T-helper 1 cell (primary cell): ENCODE results near the gene ZNF354C.

Experiments used
- DNase-seq, 5 donors: peaks; one replicate each; pipeline ENCODE4 v3.0.0-alpha.2; 2012 to 2020

ZNF354C gene

DNA sequence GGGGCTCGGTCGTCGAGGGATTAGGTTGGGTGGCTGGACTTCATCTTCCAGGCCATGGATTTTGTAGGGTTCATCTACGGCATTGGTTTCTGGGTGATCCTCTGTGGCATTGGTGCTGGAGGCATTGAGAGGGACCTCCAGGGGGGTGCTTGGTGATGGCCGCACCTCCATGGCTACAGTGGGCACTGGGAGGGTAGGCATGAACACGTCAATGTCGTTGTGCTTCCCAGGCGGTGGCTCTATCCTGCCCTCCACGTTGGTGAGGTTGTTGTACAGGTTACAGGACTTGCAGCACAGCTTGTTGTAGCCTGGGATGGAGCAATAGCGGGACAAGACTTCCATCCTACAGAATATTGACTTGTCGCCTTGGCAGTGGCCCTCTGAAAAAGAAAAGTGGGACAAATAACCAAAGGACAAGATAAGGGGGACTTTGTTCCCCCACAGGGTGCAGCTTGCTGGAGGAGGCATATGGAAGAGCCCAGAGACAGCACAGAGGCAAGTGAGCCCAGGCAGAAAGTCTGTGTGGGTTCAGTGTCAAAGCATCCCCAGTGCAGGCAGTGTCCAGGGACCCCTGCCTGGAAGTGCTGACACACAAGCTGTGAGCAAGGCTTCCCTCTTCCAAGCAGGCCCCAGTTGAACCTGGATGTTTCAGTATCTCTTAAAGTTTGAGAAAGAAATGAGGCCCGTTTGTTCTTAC is 53.9 kb downstream of the ZNF354C start:
- no peak for DNase-seq

DNA sequence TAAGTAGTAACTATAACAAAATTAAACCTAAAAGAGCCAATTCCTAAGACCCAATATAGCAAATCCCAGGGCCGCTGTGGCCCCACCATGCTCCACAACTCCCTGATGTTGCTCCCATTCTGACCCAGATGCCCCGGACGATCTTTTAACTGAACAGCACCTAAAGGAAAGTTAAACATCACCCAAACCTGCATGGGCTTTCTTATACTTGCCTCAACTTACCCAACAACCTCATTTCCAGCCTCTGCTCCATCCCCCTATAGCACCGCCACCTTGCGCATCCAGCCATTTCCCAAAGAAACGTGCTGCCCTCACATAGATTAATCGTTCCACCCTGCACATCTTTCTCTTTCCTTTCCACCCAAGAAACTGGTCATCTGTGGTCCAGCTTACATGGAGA is 54.6 kb downstream of the ZNF354C start:
- no peak for DNase-seq

- DNase-seq, result no peak
Observed at GRCh38 chr5:179115307-179115706, 55.1 kb downstream of the ZNF354C start.

DNA sequence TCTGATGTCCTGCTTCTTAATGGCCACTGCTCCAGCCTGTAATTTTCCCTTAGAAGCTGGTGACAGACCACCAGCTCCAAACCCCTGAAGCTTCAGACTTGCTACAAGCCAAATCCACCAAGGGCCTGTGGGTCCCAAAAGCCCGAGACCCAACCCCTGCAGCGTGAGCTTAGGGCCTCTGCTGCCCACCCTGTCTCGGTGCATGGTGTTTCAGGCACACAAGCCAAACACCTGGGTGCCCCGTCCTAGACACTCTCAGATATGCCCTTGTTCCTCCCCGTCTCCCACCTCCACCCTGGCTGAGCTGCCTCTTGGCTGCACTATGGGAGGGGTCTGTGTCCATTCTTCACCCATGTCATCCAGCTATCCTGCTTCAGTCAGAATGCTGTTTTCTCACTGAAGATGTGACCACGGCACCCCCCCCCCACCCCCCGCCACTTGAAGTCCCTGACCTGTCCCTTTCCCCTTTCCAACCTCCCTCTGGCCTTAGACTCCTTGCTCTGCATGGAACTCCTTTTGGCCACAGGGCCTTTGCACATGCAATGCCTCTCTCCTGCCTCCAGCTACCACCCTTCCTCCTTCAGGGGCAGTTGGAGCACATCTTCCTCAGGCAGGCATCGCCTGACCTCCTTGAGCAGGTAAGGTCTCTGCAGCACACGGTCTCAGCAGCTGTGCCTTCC is 55.8 kb downstream of the ZNF354C start:
- no peak for DNase-seq

GRCh38 chr5:179118338-179118737 is 58.2 kb downstream of the ZNF354C start:
- DNase-seq, result no peak

DNA sequence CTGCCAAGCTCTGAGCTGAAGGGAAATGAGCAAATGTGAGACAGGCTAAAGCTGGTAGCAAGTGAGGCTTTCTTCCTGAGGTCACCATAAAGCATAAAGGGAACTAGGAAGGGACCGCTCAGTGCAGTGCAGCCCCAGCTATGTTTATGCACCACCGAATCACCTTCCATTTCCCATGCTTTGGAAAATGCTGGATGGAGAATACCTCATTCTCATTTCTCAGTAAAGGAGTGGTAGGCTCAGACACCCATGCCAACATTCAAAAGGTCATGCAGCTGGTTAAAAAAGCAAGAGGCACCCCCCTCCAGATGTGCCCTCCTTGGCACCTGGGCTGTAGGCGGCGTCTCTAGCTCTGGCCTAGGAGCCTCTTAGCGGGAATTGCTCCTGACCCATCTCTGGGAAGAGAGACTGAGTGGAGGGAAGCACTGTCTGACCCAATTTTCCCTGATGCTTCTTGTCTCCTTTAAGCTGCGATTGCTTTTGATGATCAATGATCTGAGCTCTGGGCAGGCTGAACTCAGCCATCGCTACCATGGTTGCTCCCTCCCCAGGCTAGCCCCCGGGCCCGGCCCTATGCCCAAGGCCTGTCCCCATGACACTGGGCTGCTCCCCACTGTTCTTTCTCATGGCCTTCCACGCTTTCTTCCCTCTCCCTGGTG is 58.7 kb downstream of the ZNF354C start:
- DNase-seq, result no peak

- no peak for DNase-seq
Observed at GRCh38 chr5:179119415-179120170, 59.4 kb downstream of the ZNF354C start.

- no peak for DNase-seq
Observed at GRCh38 chr5:179120421-179120861, 60.3 kb downstream of the ZNF354C start.

GRCh38 chr5:179120951-179121666 is 60.9 kb downstream of the ZNF354C start:
- no peak for DNase-seq

- no peak for DNase-seq
Observed at GRCh38 chr5:179121667-179122111, 61.5 kb downstream of the ZNF354C start.

DNA sequence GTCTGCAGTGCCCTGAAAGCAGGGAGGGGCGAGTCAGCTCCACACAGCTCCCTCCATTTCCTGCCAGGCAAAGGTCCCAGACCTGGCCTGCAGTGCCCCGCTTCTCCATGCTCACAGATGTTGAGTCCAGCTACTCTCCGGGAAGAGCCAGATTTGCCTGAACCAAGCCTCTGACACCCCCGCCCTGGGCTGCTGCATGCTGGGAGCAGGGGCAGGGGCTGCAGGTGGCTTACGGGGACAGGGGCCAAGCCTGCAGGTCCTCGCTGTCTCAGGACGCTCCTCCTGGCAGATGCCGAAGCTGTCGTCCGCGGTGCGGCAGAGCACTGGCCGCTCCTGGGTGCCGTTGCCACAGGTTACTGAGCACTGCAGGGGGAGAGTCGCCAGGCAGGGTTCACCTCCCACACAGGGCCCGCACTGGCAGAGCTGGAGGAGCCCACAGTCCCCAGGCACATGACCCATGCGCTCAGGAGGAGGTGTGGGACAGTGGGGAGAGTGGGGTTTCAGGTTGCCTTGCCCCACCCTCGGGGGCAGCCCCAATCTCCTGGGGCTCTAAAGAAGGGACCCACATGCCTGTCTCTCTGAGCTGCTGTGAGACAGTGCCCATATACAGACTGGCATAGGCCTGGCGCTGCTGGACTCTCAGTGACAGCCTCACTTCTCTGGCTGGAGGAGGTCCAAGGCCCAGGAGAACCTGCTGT is 62.4 kb downstream of the ZNF354C start:
- no peak for DNase-seq

- DNase-seq, result no peak
Observed at GRCh38 chr5:179123109-179123426, 62.9 kb downstream of the ZNF354C start.

DNA sequence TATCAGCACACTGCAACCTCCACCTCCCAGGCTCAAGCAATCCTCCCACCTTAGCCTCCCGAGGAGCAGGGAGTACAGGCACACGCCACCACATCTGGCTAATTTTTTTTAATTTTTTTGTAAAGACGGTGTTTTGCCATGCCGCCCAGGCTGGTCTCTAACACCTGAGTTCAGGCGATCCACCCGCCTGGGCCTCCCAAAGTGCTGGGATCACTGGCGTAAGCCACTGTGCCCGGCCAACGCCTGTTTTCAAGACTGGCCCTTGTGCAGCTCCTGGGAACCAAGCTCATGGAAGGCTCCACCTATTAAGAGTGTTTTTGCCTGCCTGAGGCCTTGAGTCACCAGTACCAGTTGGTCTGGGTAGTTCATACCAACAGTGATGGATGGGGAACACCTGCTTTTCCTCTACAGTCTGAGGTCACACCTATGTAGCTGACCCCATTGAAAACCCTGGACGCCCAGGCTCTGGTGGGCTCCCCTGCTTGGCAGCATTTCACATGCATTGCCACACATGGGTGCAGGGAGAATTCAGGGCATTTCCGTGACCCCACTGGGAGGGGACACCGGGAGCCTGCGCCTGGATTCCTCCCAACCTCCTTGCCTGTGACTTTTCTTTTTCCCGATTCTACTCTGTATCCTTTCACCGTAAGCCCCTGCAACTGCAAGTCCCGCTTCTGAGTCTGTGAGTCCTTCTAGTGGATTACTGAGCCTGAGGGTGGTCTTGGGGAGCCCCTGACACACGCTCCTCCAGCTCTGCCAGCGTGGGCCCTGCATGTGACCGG is 63.5 kb downstream of the ZNF354C start:
- no peak for DNase-seq

- DNase-seq, result no peak
Observed at GRCh38 chr5:179124273-179124852, 64.2 kb downstream of the ZNF354C start.

DNA sequence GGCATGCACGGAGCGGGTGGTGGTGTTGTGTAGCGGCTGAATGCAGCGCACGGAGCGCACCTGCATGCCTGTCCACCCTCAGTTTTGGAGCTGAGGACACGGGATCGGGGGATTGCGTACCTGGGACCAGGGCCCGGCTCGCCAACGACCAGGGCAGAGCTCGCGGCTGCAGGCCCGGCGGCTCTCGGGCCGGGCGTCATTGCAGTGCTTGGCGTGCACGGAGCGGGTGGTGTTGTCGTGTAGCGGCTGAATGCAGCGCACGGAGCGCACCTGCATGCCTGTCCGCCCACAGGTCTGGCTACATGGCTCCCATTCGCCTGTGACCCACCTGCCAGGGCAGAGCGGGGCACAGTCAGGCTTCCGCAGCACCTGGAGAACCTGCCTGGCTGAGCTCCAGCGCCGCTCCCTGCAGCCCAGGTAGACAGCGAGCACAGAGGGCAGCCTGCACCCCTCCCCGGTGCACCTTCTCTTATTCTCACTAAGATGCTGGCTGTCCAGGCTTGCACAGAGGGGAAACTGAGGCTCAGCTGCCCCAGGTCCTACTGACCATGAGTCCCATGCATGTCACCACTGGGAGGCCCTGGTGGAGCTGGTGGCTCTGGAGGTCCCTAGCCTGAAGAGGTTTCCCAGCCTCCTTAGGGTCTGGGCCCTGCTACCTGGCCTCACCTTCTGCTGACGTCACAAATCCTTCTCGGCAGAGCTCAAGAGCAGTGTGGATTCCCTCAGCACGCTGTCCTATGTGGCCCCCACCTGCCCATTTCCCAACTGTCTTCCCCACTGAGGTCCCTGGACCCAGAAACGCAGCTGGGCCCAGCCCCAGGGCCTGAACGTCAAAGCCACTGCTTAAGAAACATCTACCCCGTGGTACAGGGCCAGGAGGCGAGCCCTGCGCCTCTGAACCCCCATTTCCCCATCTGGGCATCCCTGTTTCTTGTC is 64.9 kb downstream of the ZNF354C start:
- DNase-seq, result no peak

DNA sequence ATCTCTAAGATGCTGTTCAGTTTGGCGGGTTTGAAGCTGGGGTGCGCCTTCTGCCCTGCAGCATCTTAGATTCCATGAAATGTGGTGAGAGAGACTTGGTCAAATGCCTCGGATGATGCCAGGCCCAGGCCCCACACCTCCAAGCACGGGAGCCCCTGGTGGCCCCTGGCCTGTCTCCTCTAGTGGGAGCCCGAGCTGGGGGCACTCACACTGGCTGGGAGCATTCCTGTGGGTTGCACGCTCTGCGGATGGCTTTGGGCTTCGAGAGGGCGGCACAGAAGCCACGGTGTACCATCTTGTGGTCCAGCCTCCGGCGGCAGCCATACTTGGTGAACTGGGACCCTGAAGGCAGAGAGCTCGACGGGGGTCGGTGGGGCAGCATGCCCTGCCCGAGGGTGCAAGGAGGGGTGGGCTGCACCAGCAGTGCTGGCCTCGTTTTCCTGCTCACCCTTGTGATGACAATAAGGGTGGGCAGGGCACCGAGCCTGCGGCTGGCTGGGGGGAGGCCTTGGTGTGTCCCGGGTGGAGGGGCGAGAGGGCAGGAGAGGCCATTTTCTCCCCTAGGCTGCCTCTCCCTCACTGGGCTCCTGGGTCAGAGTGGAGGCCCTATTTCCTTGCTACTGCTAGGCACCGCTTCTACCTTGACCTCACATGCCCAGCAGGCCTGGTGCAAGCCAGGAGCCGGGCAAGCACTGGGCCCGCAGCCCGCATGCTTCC is 65.8 kb downstream of the ZNF354C start:
- no peak for DNase-seq

DNA sequence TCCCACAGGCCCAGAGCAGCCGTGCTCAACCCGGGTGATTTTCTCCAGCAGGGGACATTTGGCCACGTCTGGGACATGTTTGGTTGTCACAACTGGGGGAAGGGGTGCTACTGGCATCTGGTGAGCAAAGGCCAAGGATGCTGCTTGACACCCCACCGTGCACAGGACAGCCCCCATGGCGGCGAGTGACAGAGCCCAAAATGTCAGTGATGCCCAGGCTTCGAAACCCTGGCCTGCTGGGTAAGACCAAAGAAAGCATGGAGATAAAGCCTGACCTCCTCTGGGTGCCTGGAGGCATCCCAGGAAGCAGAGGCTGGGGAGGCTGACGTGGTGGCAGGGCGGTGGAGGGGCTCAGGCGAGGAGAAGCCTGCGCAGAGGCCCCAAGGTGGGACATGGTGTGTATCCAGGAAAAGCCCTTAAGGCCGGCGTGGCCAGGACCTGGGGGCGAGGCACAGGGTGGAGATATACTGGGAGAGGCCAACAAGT is 66.4 kb downstream of the ZNF354C start:
- no peak for DNase-seq

DNA sequence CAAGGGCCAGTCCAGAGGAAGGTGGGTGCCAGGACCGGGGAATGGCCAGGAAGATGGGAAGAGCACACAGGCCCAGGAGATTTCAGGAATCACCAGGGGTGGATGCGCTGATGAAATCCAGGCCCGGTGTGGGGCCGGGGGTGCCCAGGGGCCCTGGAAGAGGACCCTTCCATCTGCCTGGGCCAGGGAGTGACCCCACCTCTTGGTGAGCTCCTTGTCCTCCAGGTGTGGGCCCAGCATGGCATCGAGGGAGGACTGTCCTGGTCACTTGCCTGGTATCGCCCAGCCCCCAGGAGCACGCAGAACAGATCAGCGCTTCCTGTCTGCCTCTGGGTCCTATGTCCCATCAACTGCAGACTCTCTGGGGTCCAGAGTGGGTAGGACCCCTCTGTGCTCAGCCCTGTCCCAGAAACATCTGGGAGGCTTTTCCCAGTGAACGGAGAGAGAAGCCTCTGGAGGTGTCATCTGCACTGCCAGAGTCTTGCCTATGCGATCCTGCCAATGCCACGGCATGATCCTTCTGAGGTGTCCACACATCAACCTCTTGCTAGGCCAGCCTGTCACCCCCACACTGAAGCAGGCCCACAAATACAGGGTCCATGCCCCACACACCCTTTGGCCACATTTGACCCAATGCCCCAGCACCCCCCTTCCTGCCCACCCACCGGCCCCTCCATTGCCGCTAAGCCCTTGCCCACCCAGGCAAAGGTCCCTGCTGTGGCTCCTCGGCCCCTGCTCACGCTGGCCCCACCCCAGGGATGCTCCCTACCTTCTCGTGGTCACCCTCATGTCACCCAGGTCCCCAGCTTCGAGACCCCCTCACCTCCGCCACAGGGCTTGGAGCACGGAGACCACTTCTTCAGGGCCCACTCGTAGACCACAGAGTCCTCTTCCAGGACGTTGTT is 67.2 kb downstream of the ZNF354C start:
- no peak for DNase-seq
